ENCODE data around the gene WDR7.

Gene WDR7

DNA sequence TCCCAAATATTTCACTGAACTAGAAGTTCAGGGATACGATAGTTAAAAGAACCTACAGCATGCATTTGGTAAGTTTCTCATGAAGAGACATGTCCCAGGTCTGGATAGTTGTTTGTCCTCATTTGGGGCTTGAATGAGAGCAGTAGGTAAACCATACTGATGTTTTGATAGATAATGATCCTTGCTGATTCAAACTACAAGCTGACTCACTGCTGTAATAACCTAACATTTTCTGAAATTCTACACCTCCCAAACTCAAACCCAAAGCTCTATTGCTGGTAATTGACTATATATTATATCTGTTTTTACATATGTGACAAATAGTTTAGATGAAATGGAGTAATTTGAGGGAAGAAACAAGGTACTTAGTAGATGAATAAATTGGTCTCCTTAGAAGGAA, 341.6 kb downstream of the WDR7 start:
- DNase-seq (ENCODE audit: low spot score): no peak

DNA sequence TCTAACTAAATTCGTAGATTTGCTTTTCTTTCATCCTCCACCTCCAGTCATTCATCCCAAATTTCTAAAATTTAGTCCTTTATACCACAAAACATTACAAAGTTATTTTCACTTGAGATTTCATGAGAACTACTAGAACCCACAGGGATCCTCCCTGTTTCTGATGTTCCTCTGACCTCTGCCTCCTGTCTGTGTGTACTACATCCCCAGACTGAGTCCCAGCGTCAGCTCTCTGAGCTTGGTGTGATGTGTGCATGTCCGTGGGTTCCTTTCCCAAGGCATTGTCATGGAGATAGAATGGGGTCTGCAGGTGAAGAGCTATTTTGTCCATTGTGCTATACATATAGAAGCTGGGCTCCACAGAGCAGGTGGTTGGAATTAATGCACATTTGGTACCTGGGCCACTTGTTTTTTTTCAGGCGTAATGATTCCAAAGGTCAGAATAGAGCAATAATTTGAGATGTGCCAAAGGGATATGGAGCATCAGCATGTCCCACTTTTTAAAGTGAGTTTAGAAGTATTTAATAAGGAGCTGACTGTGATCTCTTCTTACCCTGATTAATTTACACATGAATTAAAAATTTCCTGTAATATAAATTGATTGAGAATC, 344.5 kb downstream of the WDR7 start:
- no peak for DNase-seq (ENCODE audit: low spot score)

- DNase-seq (ENCODE audit: low spot score): no peak
Observed at GRCh38 chr18:56997200-56997599, 346.0 kb downstream of the WDR7 start.

DNA sequence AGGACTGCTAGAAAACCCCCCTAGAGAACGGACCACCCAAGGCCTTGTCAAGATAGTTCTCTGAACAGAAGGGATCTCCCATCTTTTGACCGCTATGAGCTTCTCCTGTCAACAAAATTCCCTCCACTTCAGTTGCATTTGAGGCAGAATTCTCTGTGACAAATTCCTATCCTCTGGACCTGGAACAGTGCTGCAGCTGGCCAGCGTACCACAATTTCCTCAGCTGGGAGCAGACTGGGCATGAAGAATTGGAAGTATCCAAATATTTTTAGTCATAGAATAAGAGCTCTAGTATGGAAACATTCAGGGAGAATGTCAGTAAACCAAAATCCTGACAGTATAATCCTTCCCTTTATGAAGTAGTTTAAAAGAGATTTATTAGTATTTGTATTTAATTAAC, 348.7 kb downstream of the WDR7 start:
- no peak for DNase-seq (ENCODE audit: low spot score)

DNA sequence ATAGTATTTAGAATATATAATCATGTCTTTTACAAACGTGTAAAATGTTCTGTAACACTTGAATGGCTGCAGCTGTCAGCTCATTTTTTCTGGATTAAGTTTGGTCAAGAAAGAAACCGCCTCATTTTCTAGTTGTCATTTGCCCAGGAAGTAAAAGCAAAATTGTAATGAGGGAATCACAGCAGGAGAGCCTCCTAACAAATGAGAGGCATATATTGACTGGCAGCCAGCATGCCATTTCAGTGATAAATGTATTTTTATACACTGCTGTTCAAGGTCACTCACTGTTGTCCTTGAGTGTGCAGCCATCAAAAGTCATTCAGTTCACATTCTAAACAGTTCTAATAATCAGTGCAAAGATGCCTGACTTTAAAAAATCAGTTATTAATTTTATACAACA, 351.5 kb downstream of the WDR7 start:
- DNase-seq (ENCODE audit: low spot score): no peak

DNA sequence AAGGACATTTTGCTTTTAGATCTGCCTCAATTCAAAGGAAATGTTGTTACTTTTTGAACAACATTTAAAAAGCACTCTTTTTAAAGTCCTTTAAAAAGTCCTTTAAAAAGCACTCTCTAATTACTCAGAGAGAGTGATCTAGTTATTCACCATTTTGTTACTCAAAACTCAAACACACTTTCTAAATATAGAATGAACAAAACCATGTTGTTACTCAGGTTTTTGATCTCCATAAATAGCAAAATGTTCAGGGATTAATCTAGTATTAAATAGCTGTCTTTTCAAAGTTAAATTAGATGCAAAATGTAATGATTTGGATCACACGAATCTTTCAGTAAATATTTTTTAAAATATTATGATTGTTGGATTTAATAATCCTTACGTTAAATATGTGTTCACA, 352.2 kb downstream of the WDR7 start:
- DNase-seq (ENCODE audit: low spot score): no peak

DNA sequence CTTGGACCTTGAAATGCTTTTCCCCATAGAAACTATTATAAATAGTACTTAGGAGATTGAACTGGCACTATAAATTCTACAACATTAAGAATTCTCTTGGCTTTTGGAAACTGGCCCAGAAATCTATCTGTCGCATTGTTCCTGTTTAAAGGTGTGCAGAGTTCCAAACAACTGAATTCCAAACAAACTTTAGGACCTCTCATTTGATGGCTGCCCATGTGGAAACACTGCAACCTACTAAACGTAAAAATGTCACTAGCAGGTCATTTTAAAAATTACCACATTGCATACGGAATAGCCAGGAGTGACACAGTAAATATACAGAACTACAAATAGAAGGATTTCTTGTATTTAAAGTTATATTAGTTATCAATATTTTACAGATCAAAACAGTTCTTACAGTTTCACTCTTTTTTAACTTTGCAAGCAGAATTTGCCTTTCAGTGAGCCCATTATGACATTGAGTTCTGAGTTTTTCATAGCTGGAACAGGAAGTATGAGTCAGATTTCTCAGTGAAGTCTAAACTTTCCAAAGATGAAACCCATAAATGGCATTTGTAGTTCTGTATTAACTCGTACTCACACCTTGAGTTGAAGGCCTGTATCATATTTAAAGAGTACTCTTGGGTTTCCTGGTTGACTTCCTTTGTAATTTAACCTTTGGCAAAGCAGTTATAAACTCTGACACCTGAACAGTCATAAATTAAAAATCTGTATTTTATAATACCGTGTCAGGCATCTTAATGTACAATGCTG, 353.4 kb downstream of the WDR7 start:
- no peak for DNase-seq (ENCODE audit: low spot score)

- no peak for DNase-seq (ENCODE audit: low spot score)
Observed at GRCh38 chr18:57008001-57008686, 357.0 kb downstream of the WDR7 start.

GRCh38 chr18:57009844-57010243, 358.7 kb downstream of the WDR7 start:
- DNase-seq (ENCODE audit: low spot score): no peak

DNA sequence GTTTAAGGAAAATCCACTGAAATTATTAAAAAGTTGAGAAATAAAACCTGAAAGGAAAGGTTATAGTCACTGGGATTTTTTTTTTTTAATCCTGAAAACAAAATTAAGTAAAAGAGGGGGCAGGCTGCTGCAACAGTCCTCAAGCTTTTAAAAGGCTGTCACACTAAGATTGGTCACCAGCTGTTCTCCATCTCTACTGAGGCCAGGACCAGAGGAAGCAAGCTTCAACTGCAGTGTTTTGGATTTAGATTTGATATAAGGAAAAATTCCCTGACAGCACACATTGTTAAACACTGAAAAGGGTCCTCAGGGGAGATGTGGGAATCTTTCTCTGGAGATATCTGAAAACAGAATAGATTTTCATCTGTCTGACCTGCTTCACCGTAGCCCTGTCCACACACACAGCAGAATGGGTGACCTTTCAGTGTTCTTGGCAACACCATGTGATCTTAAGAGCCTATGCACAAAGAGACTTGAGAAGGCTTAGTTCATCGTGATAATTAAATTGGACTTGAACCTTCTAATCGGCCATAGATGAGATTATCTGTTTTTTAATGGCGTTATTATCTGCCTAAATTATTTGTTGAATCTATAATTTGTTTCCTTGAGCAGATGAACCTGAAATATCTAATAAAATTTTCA, 363.7 kb downstream of the WDR7 start:
- DNase-seq (ENCODE audit: low spot score): no peak

DNA sequence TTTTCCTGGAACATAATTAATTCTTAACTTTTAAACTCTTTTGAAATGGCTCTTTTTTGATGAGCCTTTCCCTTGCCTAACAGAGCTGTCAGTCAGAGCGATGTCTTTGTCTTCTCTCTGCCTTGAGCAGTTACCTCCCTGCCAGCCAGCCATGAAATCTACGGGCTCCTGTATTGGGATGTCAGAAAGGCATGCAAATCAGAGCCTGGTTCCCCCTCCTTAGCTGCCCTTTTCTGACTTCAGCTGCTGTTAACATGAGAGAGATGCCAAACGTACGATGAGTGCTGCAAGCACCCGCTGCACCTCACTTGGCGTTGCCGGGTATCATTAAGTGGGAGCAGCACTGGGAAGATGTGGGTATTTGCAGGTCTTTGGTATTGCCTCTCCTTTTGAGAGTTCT, 364.3 kb downstream of the WDR7 start:
- DNase-seq (ENCODE audit: low spot score): no peak

- no peak for DNase-seq (ENCODE audit: low spot score)
Observed at GRCh38 chr18:57018845-57019244, 367.7 kb downstream of the WDR7 start.

DNA sequence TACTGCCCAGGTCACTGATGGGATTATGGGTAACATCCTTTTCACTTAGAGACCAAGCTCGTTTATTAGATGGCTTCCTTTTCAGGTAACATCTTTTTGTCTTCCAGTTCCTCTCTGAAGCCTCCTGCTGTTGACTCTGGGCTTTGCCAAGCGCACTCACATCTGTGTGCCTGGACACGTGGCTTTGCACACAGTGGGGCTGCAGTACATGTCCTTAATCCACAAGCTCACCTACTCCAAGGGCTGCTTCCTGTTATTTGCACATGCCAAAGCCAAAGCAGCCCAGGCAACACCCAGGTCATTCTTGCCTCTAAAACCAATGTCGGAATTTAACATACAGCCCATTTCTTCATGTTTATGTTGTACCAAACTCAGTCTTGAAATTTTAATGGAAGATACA, 371.6 kb downstream of the WDR7 start:
- no peak for DNase-seq (ENCODE audit: low spot score)

DNA sequence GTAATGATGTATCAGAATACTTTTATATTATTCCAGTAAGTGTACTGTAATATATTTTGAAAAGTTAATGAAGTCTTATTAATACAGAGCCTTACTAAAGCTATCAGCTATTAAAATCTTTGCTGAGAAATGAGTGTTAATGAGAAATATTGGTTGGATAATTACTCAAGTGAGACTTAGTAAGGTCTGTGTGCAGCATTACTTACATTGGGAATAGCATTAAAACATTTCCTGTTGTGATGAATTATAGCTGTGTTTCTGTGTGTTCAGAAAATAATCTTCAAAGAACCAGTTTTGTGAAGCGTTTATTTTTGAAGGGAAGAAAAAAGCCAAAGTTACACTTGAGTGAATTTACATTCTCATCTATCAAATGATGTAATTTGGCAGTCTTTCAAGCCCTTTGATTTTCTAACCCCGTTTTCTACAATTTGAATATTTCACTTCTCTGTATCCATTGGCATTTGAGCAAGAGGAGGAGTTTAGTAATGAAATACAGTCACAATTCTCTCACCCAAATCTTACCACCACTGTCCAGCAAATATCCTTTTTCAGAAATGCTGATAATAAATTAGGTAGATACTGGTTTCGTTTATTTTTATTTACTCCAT, 372.2 kb downstream of the WDR7 start:
- no peak for DNase-seq (ENCODE audit: low spot score)

DNA sequence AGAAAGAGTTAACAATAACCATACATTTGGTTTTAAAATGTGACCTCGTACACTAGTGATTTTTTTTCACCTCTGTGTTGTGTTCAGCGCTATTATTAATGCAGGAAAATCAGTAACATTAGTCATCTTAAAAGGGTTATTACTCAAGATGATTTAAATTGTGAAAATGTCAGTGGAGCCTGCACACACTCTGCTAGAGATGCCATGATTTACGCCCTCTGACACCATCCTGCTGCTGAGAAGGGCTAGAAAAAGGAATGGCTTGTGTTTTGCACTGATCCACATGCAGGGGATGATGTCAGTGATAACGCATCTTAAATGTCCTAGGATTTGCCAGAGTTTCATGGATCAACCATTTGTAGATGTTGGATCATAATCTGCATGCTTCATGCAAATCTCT, 374.4 kb downstream of the WDR7 start:
- no peak for DNase-seq (ENCODE audit: low spot score)

GRCh38 chr18:57026316-57026715, 375.2 kb downstream of the WDR7 start:
- no peak for DNase-seq (ENCODE audit: low spot score)

GRCh38 chr18:57027190-57027708, 376.1 kb downstream of the WDR7 start:
- DNase-seq (ENCODE audit: low spot score): no peak

- no peak for DNase-seq (ENCODE audit: low spot score)
Observed at GRCh38 chr18:57029761-57030160, 378.6 kb downstream of the WDR7 start.

DNA sequence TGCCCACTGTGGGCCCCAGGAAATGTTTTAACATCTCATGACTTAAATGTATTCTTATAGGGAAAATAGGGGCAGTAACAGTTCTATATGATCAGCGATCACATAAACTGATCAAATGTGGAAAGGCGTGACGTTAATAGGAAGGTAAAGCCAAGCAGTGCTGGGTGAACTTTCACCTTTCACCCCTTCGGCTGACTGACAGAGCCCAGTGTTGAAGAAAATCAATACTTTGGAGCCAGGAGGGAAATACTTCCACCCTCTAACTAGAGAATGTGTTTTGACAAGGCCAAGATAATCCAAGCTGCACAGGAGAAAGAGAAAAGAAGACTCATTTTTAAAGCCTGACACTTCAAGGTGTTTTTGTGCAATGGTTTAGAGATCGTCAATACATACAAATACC, 379.3 kb downstream of the WDR7 start:
- DNase-seq (ENCODE audit: low spot score): no peak

DNA sequence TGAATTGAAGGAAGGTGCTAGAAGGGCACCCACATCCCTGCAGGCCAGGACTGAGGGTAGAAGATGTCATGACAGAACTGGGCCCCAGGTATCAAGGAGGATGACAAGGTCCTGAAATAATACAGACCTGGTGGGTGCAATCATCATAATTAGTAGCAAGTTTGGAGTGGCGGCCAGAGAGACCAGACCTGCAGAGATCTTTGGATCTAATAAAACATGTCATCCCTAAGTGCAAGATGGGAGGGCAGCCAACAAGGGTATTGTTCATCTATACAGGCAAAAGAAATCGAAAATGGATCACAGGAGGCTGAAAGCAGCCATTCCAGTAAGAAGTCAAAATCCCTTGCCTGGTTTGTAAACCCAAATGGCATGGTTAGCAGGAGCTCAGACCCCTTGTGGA, 384.4 kb downstream of the WDR7 start:
- DNase-seq (ENCODE audit: low spot score): no peak

DNA sequence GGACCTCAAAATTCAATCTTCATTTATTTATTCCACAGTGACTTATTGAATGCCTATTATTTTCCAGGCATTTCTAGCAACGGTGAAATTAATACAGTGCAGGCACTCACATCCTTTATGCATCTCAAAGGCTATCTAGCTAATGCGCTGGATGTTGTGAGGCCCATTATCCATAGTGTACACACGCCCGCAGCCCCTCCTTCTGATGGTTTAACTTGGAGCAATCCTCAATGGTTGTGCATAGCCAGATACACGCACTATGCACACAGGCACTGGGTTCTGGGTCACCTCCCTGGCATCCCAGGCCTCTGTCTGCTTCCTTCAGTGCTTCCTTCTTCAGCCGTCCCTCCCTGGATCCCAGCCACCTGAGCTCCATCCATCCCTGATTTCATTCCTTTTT, 387.2 kb downstream of the WDR7 start:
- DNase-seq (ENCODE audit: low spot score): no peak

DNA sequence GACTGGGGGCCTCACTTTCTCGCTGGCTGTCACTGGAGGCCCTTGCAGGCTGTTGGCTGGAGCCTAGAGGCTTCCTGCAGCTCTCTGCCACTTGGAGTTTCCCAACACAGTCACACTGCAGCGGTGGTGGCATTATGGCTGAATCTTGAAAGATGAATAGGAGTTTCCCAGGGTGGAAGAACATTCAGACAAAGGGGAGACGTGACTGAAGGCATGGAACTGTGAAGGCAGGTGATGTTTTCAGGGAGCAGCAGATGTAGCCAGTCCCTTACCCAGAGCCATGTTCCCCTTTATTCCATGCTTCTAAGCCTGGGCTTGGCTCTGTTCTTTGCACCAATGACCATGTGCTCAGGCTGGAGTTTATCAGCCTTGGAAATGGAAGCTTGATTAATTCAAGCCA, 389.0 kb downstream of the WDR7 start:
- no peak for DNase-seq (ENCODE audit: low spot score)
